Ovary (tissue), 9 donors: ENCODE data around the gene CXCL12. TPM values are rescaled to one million over a fixed set of nuclear protein-coding genes. Genes with fewer than 3 reads are reported as not detected.
A peak's percentile ranks its signal among the peaks of the same experiment; 100 is the strongest.

ENCODE experiments used
- DNase-seq, 5 donors: peaks; one replicate each; pipeline ENCODE4 v3.0.0-alpha.2; 2019 to 2020
- H3K27ac ChIP-seq, 2 donors: fragments of 200-600 bp; one replicate each; pipeline versions ENCODE4 v1.5.1 to v1.8.0; 2019 to 2022
- H3K27me3 ChIP-seq: fragments of 200-600 bp; one replicate; pipeline ENCODE4 v1.8.0; 2022
- H3K36me3 ChIP-seq: fragments of 200-600 bp; sonication (generic); one replicate; pipeline ENCODE4 v1.5.1; 2019
- H3K4me1 ChIP-seq: one replicate; pipeline ENCODE4 v1.8.1; 2013; ENCODE audit warnings: mild to moderate bottlenecking, moderate library complexity; ENCODE audit not compliant: insufficient read depth
- H3K4me3 ChIP-seq: fragments of 200-600 bp; sonication (generic); one replicate; pipeline ENCODE4 v1.5.1; 2017
- H3K9me3 ChIP-seq, 2 donors: fragments of 200-600 bp in 1 of 2; sonication (generic) in 1 of 2; one replicate each; pipeline versions ENCODE4 v1.5.1 to v1.8.1; 2013 to 2019; ENCODE audit warnings: mild to moderate bottlenecking in 1 of 2, moderate library complexity in 1 of 2
- EP300 ChIP-seq: sonication (generic); formaldehyde crosslinking; IDR thresholded peaks from one replicate; pipeline ENCODE4 v1.6.1; 2017; ENCODE audit warnings: antibody characterized with exemption
- POLR2A ChIP-seq: fragments of 450-650 bp; IDR thresholded peaks from one replicate; pipeline ENCODE4 v1.6.1; 2017; ENCODE audit warnings: antibody characterized with exemption, mild to moderate bottlenecking, moderate library complexity
- WGBS, 3 donors: extraction: QIAGEN DNeasy Blood & Tissue Kit in 1 of 3; methylation state at CpG; one replicate each; pipeline versions ENCODE4 v1.1.5 to v1.1.7; 2013 to 2017; 5-methylcytosine and 5-hydroxymethylcytosine counted together
- intact Hi-C, 4 donors: fragments of 100-400 bp; cut with DNase I; formaldehyde crosslinking; loops; one replicate each; pipeline versions ENCODE4 v1.11.0 to v1.15.1; 2022 to 2023
- polyA plus RNA-seq, 2 donors: library from polyadenylated mRNA; stranded (reverse); fragments of 200-250 nt in 1 of 2; fragments of 350-450 nt in 1 of 2; fragmentation: Illumina TruSeq in 1 of 2; extraction: RNeasy Lipid Tissue Mini Kit (QIAGEN cat#74804) in 1 of 2; gene quantifications; one replicate each; pipeline ENCODE4 v1.2.3, GENCODE V29; 2013 to 2014
- total RNA-seq, 7 donors: library from RNA; depleted of rRNA in 2 of 7; stranded (reverse); fragments of >200 nt in 2 of 7; fragmentation: NEBNext Ultra II Directional in 3 of 7; extraction: Animal tissue kit (Norgen Biotek cat#: 25700) in 3 of 7; gene quantifications; one replicate each; pipeline versions ENCODE4 v1.1.0 to v1.2.4, GENCODE V29; 2016 to 2023
- TF ChIP-seq, protein P1 (sequence below), 3 donors: fragments of 450-650 bp in 2 of 3; fragments of 200-600 bp in 1 of 3; IDR thresholded peaks; one replicate each; pipeline versions ENCODE4 v1.5.1 to v1.8.0; 2016 to 2022; ENCODE audit warnings: antibody characterized with exemption in 3 of 3, mild to moderate bottlenecking in 1 of 3
- donor health status: DM: no; HTN: no; CAD: no; lungs with moderate emphysema.
- donor health status: DM: no; HTN: no; CAD: no.
- donor health status: Bipolar disorder and iron deficiency.
- donor health status: DM: yes; HTN: yes; CAD: no.
- donor health status: DM: no; HTN: no; CAD: no.
- donor health status: DM: yes; HTN: yes; CAD: no.

CXCL12 gene
- total and polyA plus RNA-seq, 9 donors = 14.2 to 341 (median 106) TPM

DNA sequence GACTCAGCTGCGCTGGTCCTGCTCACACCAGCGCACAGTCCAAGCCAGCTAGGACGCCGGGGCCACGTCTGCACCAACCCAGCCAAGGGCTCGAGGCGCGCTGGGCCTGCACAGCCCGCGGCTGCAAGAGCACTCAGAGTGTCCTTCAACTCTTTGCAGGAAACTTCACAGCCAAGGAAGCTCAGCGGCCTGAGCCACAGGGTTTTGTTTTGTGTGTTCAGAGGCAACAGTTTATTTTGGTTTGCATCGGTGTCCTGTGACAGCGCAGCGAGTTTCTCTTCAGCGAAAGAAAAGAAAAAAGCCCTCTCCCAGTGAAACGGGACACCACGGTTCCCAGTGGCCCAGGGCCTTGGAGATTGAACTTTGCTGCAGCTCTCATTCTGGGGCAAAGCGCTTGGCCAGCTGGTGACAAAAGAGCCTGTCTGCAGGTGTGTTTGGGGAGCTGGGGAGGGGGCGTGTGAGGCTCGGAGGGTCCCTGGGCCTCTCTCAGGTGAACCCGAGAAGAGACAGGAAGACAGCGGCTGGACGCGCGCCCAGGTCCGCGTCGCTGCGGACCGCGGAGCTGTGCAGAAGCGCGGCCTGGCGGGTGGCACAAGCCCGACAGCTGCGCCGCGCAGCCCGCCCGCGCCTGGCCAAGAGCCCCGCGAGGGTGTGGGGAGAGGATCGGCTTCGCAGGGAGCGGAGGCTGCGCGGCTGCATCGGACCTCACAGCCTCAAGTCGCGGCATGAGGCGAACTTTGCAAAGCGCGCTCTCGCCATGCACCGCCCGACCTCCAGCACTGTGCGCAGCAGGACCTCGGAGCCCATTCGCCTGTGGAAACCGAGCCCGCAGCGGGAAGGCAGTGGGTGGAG is 922 bp downstream of the CXCL12 start:
- H3K4me3 ChIP-seq = peak overlapping the region; percentile 69
- no peaks in the 10 kb centered on the region for H3K27me3 ChIP-seq
- intact Hi-C loops = loop anchor here in 1 of 4 donors (5.0 kb wide), 1 partner anchor 692 kb away; no protein-coding TSS in a partner anchor
- DNase-seq = peak in 4 of 5 donors; percentile 39 to 60 (median 51)
- H3K36me3 ChIP-seq = no peaks in the 10 kb centered on the region
- H3K9me3 ChIP-seq = no peaks in the 10 kb centered on the region
- 1 to 3% (median 2%) methylated on average over 48 to 63 of the region's 63 CpGs for WGBS, 3 donors
- TF ChIP-seq EP300 (no peak), POLR2A (no peak)
- TF ChIP-seq, protein P1, sequence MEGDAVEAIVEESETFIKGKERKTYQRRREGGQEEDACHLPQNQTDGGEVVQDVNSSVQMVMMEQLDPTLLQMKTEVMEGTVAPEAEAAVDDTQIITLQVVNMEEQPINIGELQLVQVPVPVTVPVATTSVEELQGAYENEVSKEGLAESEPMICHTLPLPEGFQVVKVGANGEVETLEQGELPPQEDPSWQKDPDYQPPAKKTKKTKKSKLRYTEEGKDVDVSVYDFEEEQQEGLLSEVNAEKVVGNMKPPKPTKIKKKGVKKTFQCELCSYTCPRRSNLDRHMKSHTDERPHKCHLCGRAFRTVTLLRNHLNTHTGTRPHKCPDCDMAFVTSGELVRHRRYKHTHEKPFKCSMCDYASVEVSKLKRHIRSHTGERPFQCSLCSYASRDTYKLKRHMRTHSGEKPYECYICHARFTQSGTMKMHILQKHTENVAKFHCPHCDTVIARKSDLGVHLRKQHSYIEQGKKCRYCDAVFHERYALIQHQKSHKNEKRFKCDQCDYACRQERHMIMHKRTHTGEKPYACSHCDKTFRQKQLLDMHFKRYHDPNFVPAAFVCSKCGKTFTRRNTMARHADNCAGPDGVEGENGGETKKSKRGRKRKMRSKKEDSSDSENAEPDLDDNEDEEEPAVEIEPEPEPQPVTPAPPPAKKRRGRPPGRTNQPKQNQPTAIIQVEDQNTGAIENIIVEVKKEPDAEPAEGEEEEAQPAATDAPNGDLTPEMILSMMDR (IDR thresholded peaks at IDR 0.05) = no peak
- H3K27ac ChIP-seq = peak overlapping the region in 1 of 2 donors; percentile 46
- H3K4me1 ChIP-seq = peaks cover 6% of the 10 kb centered on the region

DNA sequence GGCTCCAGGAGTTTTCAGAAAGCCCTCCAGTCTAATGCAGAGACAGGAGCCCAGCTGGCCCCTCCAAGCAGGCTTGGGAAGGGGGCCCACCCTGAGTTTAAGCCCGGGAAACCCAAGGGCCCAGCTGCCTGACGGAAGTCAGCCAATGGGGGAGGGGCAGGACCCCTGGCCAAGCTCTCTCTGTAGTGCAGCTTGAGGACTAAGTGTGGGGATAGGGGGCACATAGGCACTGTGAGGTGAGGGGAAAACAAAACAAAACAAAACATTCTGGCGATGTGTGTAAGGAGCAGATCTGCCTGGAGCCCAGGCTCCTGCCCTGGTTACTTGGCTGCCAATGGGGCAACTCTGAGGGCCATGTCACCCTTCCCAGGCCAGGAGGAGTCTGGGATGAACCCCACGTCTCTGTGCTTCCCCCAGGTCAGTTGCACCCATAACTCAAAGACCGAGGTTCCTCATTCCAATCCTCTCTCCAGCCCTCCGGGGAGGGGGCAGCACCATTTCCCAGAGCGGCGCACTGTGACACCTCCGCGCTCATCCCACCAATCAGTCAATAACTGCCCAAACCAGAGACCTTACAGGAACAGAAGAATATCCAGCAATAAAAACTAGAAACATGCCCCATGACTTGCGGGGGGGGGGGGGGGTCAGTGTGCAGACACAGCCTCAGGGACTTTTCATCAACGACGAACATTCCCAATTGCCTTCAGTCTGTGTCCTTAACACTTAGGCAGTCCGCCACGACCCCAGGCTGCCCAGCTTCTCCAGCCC is 1.7 kb downstream of the CXCL12 start:
- Histone ChIP-seq H3K27ac (peak overlapping the region in 1 of 2 donors; percentile 32), H3K9me3 (no peaks in the 10 kb centered on the region), H3K4me1 (peaks cover 6% of the 10 kb centered on the region), H3K36me3 (no peaks in the 10 kb centered on the region), H3K4me3 (peak overlapping the region; percentile 69), H3K27me3 (no peaks in the 10 kb centered on the region)
- peak in 1 of 5 donors; percentile 35 for DNase-seq
- WGBS, 3 donors = 19 to 50% (median 46%) methylated on average over 15 of the region's 15 CpGs
- TF ChIP-seq POLR2A (no peak), EP300 (no peak)
- TF ChIP-seq, protein P1 (IDR thresholded peaks at IDR 0.05) = no peak
- intact Hi-C loops = loop anchor here in 1 of 4 donors (5.0 kb wide), 1 partner anchor 691 kb away; no protein-coding TSS in a partner anchor

DNA sequence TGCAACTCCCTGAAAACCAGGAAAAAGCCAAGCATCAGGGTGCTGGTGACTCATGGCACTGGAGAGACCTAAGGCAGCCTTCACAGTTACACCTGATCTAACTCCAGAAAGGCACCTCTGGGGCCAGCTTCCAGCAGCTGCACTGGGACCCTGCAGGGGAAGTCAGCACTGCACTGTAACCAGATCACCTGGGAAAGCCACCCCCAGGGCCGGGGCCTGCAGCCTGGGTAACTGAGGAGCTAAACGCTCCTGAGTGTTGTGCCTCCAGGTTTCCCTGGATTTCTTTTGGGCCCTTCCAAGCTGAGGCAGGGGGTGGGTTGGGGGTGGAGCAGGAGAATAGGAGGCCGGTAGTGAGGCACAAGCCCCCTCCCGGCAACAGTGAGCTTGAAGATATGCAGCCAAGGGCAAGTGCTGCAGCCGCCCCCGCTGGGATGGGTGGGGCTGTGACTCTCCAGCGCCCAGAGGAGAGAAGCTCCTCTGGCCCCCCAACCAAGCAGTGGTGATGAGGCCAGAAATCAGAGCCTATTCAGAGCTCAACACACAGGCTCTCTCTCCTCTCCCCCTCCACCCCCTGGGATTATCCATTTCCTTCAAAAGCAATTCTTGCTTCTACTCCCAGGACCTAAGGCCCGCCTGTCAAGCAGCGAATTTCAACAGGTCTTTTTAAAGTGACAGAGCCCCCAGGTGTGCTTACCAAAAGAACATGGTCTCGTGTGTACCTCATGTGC is 2.6 kb downstream of the CXCL12 start:
- peaks cover 6% of the 10 kb centered on the region for H3K4me1 ChIP-seq
- peak overlapping the region in 1 of 2 donors; percentile 32 for H3K27ac ChIP-seq
- intact Hi-C loops = loop anchor here in 1 of 4 donors (5.0 kb wide), 1 partner anchor 690 kb away; no protein-coding TSS in a partner anchor
- 26 to 49% (median 47%) methylated on average over 8 to 10 of the region's 10 CpGs for WGBS, 3 donors
- H3K4me3 ChIP-seq = peak overlapping the region; percentile 69
- DNase-seq = peak in 1 of 5 donors; percentile 34
- TF ChIP-seq, protein P1 (IDR thresholded peaks at IDR 0.05) = no peak
- TF ChIP-seq EP300 = no peak
- TF ChIP-seq POLR2A = no peak
- no peaks in the 10 kb centered on the region for H3K36me3 ChIP-seq
- H3K9me3 ChIP-seq = no peaks in the 10 kb centered on the region
- no peaks in the 10 kb centered on the region for H3K27me3 ChIP-seq
